ENCODE results near the gene C1orf122. TPM values are rescaled to one million over a fixed set of nuclear protein-coding genes. Genes with fewer than 3 reads are reported as not detected.
"Not testable (repeated sequence)": the region's sequence is repeated elsewhere in the genome, so short reads cannot be mapped to it uniquely, and the experiment has no call there.

C1orf122 gene
- total and polyA plus RNA-seq, 4 donors: 4.7 to 70.2 (median 40.3) TPM

- H3K9me3 ChIP-seq (ENCODE audit: control insufficient read depth in 4 of 4, insufficient read depth in 3 of 4, low read length in 3 of 4): peaks cover 0 to 11% (median 0%) of the 10 kb centered on the region in 4 donors
- no peak for ATAC-seq (ENCODE audit: insufficient read depth, low FRiP score)
Observed at GRCh38 chr1:37767488-37767887, 40.1 kb upstream of the C1orf122 start.

DNA sequence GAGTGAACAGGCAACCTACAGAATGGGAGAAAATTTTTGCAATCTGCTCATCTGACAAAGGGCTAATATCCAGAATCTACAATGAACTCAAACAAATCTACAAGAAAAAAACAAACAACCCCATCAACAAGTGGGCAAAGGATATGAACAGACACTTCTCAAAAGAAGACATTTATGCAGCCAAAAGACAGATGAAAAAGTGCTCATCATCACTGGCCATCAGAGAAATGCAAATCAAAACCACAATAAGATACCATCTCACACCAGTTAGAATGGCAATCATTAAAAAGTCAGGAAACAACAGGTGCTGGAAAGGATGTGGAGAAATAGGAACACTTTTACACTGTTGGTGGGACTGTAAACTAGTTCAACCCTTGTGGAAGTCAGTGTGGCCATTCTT, 36.1 kb upstream of the C1orf122 start:
- H3K27ac ChIP-seq (ENCODE audit: low read depth in 1 of 2, low read length in 1 of 2); H3K9ac ChIP-seq (ENCODE audit: insufficient read depth in 1 of 2, low read length in 2 of 2); H3K4me1 ChIP-seq (ENCODE audit: control insufficient read depth in 5 of 5, insufficient read depth in 5 of 5, low read length in 5 of 5); H3K9me3 ChIP-seq (ENCODE audit: control insufficient read depth in 4 of 4, insufficient read depth in 3 of 4, low read length in 3 of 4); H3K4me3 ChIP-seq; ATAC-seq (ENCODE audit: insufficient read depth, low FRiP score); H3K36me3 ChIP-seq (ENCODE audit: control insufficient read depth in 4 of 4, insufficient read depth in 4 of 4, low read length in 4 of 4); DNase-seq: not testable (repeated sequence)
- peaks cover 0 to 12% (median 4%) of the 10 kb centered on the region in 3 donors for H3K27me3 ChIP-seq (ENCODE audit: control insufficient read depth in 3 of 3, insufficient read depth in 3 of 3, low read length in 2 of 3)

More at GRCh38 chr1:37767488-37767887, 40.1 kb upstream of the C1orf122 start:
- no peaks in the 10 kb centered on the region for H3K36me3 ChIP-seq (ENCODE audit: control insufficient read depth in 4 of 4, insufficient read depth in 4 of 4, low read length in 4 of 4)
- no peak for TF ChIP-seq CTCF (IDR thresholded peaks at IDR 0.05; ENCODE audit: control extremely low read depth, extremely low read depth)
- DNase-seq: no peak
- H3K4me1 ChIP-seq (ENCODE audit: control insufficient read depth in 5 of 5, insufficient read depth in 5 of 5, low read length in 5 of 5): peaks cover 0 to 2% (median 0%) of the 10 kb centered on the region in 5 donors
- WGBS, 2 donors: 23 to 26% methylated on average over 2 of the region's 2 CpGs
- H3K9ac ChIP-seq (ENCODE audit: insufficient read depth in 1 of 2, low read length in 2 of 2): no peak overlapping the region
- H3K4me3 ChIP-seq: no peak overlapping the region
- H3K27me3 ChIP-seq (ENCODE audit: control insufficient read depth in 3 of 3, insufficient read depth in 3 of 3, low read length in 2 of 3): peaks cover 11 to 45% (median 24%) of the 10 kb centered on the region in 3 donors
- H3K27ac ChIP-seq (ENCODE audit: low read depth in 1 of 2, low read length in 1 of 2): no peak overlapping the region

DNA sequence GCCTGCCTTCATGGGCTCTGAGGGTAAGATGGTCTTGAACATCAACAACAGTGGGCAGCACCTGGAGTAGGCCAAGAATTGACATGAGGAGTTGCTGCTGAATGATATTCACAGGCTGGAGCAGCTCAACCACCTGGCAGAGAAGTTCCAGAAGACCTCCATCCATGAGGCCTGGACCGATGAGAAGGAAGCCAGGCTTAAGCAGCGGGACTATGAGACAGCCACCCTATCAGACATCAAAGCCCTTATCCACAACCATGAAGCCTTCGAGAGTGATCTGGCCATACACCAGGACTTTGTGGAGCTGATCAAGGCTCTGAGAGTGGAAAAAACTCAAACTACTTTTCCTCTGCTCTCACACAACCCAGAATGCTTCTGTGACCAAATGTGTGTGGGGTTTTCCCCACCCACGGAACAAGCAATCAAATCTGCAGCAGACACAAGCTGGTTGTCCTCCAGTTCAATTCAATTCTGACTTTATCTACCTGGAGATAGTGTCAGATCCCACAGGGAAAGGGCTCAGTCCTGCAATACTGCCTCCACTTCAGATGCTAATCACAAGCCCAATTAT, 30.6 kb upstream of the C1orf122 start:
- 78 to 80% methylated on average over 4 of the region's 4 CpGs for WGBS, 2 donors
- ATAC-seq (ENCODE audit: insufficient read depth, low FRiP score): no peak

DNA sequence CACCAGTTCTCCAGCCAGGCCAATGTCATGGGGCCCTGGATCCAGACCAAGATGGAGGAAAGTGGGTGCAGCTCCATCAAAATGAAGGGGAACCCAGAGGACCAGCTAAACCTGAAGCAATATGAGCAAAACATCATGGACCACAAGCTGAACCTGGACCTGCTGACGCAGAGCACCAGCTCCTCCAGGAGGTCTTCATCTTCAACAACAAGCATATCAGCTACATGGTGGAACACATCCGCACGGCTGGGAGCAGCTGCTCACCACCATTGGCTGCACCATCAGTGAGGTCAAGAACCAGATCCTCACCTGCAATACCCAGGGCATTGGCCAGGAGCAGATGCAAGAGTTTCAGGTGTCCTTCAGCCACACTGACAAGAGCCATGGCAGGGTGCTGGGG, 28.9 kb upstream of the C1orf122 start:
- WGBS, 2 donors: 90 to 92% methylated on average over 3 of the region's 3 CpGs
- H3K36me3 ChIP-seq (ENCODE audit: control insufficient read depth in 4 of 4, insufficient read depth in 4 of 4, low read length in 4 of 4): no peaks in the 10 kb centered on the region
- no peak for DNase-seq

More for the DNA sequence above, 30.6 kb upstream of the C1orf122 start:
- H3K9me3 ChIP-seq (ENCODE audit: control insufficient read depth in 4 of 4, insufficient read depth in 3 of 4, low read length in 3 of 4): peaks cover 0 to 1% (median 0%) of the 10 kb centered on the region in 4 donors
- no peak overlapping the region for H3K9ac ChIP-seq (ENCODE audit: insufficient read depth in 1 of 2, low read length in 2 of 2)
- no peak overlapping the region for H3K4me3 ChIP-seq
- H3K36me3 ChIP-seq (ENCODE audit: control insufficient read depth in 4 of 4, insufficient read depth in 4 of 4, low read length in 4 of 4): no peaks in the 10 kb centered on the region
- peaks cover 0 to 7% (median 0%) of the 10 kb centered on the region in 3 donors for H3K27me3 ChIP-seq (ENCODE audit: control insufficient read depth in 3 of 3, insufficient read depth in 3 of 3, low read length in 2 of 3)
- no peak for DNase-seq
- no peak overlapping the region for H3K27ac ChIP-seq (ENCODE audit: low read depth in 1 of 2, low read length in 1 of 2)
- no peak for TF ChIP-seq CTCF (IDR thresholded peaks at IDR 0.05; ENCODE audit: control extremely low read depth, extremely low read depth)
- H3K4me1 ChIP-seq (ENCODE audit: control insufficient read depth in 5 of 5, insufficient read depth in 5 of 5, low read length in 5 of 5): no peaks in the 10 kb centered on the region

More for the DNA sequence above, 28.9 kb upstream of the C1orf122 start:
- peaks cover 0 to 7% (median 0%) of the 10 kb centered on the region in 3 donors for H3K27me3 ChIP-seq (ENCODE audit: control insufficient read depth in 3 of 3, insufficient read depth in 3 of 3, low read length in 2 of 3)
- H3K9ac ChIP-seq (ENCODE audit: insufficient read depth in 1 of 2, low read length in 2 of 2): no peak overlapping the region
- H3K9me3 ChIP-seq (ENCODE audit: control insufficient read depth in 4 of 4, insufficient read depth in 3 of 4, low read length in 3 of 4): peaks cover 0 to under 1% (median 0%) of the 10 kb centered on the region in 4 donors
- no peaks in the 10 kb centered on the region for H3K4me1 ChIP-seq (ENCODE audit: control insufficient read depth in 5 of 5, insufficient read depth in 5 of 5, low read length in 5 of 5)
- TF ChIP-seq CTCF (IDR thresholded peaks at IDR 0.05; ENCODE audit: control extremely low read depth, extremely low read depth): no peak
- H3K27ac ChIP-seq (ENCODE audit: low read depth in 1 of 2, low read length in 1 of 2): no peak overlapping the region
- no peak overlapping the region for H3K4me3 ChIP-seq
- ATAC-seq (ENCODE audit: insufficient read depth, low FRiP score): no peak

All from lung (tissue), 12 donors.